Fibroblast of upper back skin (primary cell): ENCODE results near the gene TRIM63.

Source experiments
- DNase-seq: peaks from one replicate; pipeline ENCODE4 v3.0.0-alpha.2; 2013

The TRIM63 gene

DNA sequence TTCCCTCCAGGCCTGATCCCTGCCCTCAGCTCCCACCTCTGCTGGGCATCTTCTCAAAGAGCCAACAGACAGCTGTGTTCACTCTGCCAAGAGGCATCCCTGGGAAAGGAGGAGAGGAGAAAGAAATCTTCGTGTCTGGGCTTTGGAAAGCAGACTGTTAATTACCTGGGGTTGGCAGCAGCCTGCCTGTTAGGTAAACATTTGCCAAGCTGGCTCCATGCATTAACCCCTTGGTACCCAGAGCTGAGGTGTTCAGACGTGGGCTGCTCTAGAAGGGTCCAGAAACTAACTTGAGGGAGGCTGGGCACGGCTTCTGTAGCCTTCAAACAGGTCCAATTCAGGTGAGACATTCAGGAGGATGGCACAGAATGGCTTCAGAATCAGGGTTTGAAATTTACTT is 54.6 kb downstream of the TRIM63 start:
- DNase-seq: no peak

- no peak for DNase-seq
Observed at GRCh38 chr1:26010825-26011224, 56.6 kb downstream of the TRIM63 start.

DNA sequence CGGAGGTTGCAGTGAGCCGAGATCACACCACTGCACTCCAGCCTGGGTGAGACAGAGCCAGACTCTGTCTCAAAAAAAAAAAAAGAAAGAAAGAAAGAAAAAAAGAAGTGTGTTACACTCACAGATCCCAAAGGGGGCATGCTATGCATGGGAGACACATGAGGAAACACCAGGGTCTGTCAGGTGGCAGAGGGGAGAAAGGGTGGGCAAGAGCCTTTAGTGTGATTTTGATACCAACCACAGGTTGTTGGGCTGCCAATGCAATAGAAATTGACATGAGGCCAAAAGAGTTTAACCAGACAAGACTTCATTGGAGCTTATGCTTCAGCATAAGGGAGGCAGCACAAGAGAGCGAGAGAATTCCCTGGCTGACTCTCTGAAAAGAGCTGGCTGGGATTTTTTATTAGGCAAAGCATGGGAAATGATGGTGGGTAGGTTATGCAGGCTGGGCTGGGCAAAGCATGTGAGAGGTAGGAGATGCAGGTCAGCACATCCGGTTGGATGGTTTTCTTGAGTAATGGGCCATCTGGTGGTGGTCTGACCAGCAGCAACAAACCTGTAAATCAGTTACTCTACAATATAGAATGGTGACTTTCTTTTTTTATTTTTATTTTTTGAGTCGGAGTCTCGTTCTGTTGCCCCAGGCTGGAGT is 57.5 kb downstream of the TRIM63 start:
- DNase-seq: no peak

- DNase-seq: no peak
Observed at GRCh38 chr1:26006710-26007109, 60.7 kb downstream of the TRIM63 start.

- no peak for DNase-seq
Observed at GRCh38 chr1:26005434-26006105, 61.9 kb downstream of the TRIM63 start.

GRCh38 chr1:26003756-26004155 is 63.7 kb downstream of the TRIM63 start:
- no peak for DNase-seq

DNA sequence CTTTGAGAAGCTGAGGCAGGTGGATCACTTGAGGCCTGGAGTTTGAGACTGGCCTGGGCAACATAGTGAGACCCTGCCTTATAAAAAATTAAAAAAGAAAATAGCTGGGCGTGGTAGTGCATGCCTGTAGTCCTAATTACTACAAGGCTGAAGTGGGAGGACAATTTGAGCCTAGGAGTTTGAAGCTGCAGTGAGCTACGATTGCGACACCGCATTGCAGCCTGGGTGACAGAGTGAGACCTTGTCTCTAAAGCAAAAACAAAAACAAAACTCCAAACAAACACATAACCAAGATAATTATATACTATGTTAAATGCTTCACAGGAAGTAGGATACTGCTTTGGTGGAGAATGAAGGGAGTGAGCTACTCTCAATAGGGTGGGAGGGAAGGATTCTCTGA is 64.2 kb downstream of the TRIM63 start:
- DNase-seq: no peak
